GM21786 (cell line): ENCODE data around the gene PSMA8.
"Not testable (repeated sequence)": the region's sequence is repeated elsewhere in the genome, so short reads cannot be mapped to it uniquely, and the experiment has no call there.

Experiments used
- ATAC-seq: cut with Tn5 transposase; IDR thresholded peaks from one replicate; pipeline ENCODE4 v1.9.1; 2021; ENCODE audit not compliant: unreplicated experiment

Gene PSMA8

GRCh38 chr18:26228562-26229260, 95.0 kb downstream of the PSMA8 start:
- ATAC-seq = no peak

- ATAC-seq = no peak
Observed at GRCh38 chr18:26230497-26230896, 96.8 kb downstream of the PSMA8 start.

GRCh38 chr18:26233208-26233607, 99.5 kb downstream of the PSMA8 start:
- ATAC-seq = no peak

GRCh38 chr18:26237363-26237762, 103.7 kb downstream of the PSMA8 start:
- not testable (repeated sequence) for ATAC-seq

GRCh38 chr18:26238718-26239117, 105.0 kb downstream of the PSMA8 start:
- not testable (repeated sequence) for ATAC-seq

- not testable (repeated sequence) for ATAC-seq
Observed at GRCh38 chr18:26242392-26242791, 108.7 kb downstream of the PSMA8 start.
